Thyroid gland (tissue), 4 donors: ENCODE data around the gene TNFRSF11A. TPM values are rescaled to one million over a fixed set of nuclear protein-coding genes. Genes with fewer than 3 reads are reported as not detected.

Experiments
- DNase-seq, 2 donors: peaks; one replicate each; pipeline ENCODE4 v3.0.0-alpha.2; 2019
- H3K27ac ChIP-seq, 3 donors: fragments of 200-600 bp; sonication (generic); 1 replicate in 2 of 3; 2 replicates in 1 of 3; pipeline ENCODE4 v1.5.1; 2016 to 2019; ENCODE audit warnings: mild to moderate bottlenecking in 1 of 3, moderate library complexity in 1 of 3
- H3K27me3 ChIP-seq: fragments of 200-600 bp; sonication (generic); one replicate; pipeline ENCODE4 v1.5.1; 2019
- H3K36me3 ChIP-seq, 2 donors: fragments of 200-600 bp; sonication (generic); one replicate each; pipeline ENCODE4 v1.5.1; 2016 to 2019
- H3K4me1 ChIP-seq, 2 donors: fragments of 200-600 bp; sonication (generic); one replicate each; pipeline ENCODE4 v1.5.1; 2017 to 2019
- H3K4me3 ChIP-seq, 3 donors: fragments of 200-600 bp; sonication (generic); replicated peaks in 1 of 3; 1 replicate in 2 of 3; 2 replicates in 1 of 3; pipeline ENCODE4 v1.5.1; 2016; ENCODE audit warnings: mild to moderate bottlenecking in 1 of 3
- H3K9me3 ChIP-seq: fragments of 200-600 bp; sonication (generic); one replicate; pipeline ENCODE4 v1.5.1; 2017
- CTCF ChIP-seq, 6 experiments: fragments of 200-600 bp in 3 of 6; fragments of 450-650 bp in 3 of 6; sonication (generic) in 3 of 6; IDR thresholded peaks; one replicate each; pipeline ENCODE4 v1.5.1; 2016 to 2019; ENCODE audit warnings: antibody characterized with exemption in 6 of 6, mild to moderate bottlenecking in 2 of 6, inconsistent platforms in 1 of 6, moderate library complexity in 1 of 6
- POLR2A ChIP-seq, 2 donors: fragments of 450-650 bp; IDR thresholded peaks; one replicate each; pipeline ENCODE4 v1.6.1; 2017; ENCODE audit warnings: antibody characterized with exemption in 2 of 2, mild to moderate bottlenecking in 2 of 2, moderate library complexity in 1 of 2
- WGBS, 2 donors: methylation state at CpG; one replicate each; pipeline ENCODE4 v1.1.5; 2017; 5-methylcytosine and 5-hydroxymethylcytosine counted together
- intact Hi-C: fragments of 100-400 bp; cut with DNase I; formaldehyde crosslinking; loops from one replicate; pipeline ENCODE4 v1.15.1; 2023
- total RNA-seq, 4 donors: library from RNA; depleted of rRNA; stranded (reverse); fragments of >200 nt; gene quantifications; one replicate each; pipeline ENCODE4 v1.2.3, GENCODE V29; 2016

Gene TNFRSF11A
- total RNA-seq, 4 donors from 2014 or later: 3.3 to 11.6 (median 6.7) TPM

GRCh38 chr18:62372156-62372555, 47.0 kb downstream of the TNFRSF11A start:
- Histone ChIP-seq H3K4me3 (no peak overlapping the region), H3K36me3 (no peaks in the 10 kb centered on the region), H3K27ac (no peak overlapping the region), H3K4me1 (no peaks in the 10 kb centered on the region), H3K27me3 (no peaks in the 10 kb centered on the region), H3K9me3 (no peaks in the 10 kb centered on the region)
- intact Hi-C loops: no loop called here
- 91 to 93% methylated on average over 5 of the region's 5 CpGs for WGBS, 2 donors
- DNase-seq: no peak
- TF ChIP-seq POLR2A (IDR thresholded peaks at IDR 0.05) (no peak), CTCF (IDR thresholded peaks at IDR 0.05) (no peak)

GRCh38 chr18:62372882-62373281, 47.8 kb downstream of the TNFRSF11A start:
- intact Hi-C loops: no loop called here
- no peaks in the 10 kb centered on the region for H3K36me3 ChIP-seq
- 94 to 97% methylated on average over 4 of the region's 4 CpGs for WGBS, 2 donors

GRCh38 chr18:62374410-62374965, 49.4 kb downstream of the TNFRSF11A start:
- H3K9me3 ChIP-seq: no peaks in the 10 kb centered on the region
- H3K27ac ChIP-seq: no peak overlapping the region
- no peaks in the 10 kb centered on the region for H3K27me3 ChIP-seq
- H3K4me1 ChIP-seq: no peaks in the 10 kb centered on the region
- 84 to 97% methylated on average over 1 of the region's 1 CpG for WGBS, 2 donors
- TF ChIP-seq POLR2A (IDR thresholded peaks at IDR 0.05) (no peak), CTCF (IDR thresholded peaks at IDR 0.05) (no peak)
- H3K4me3 ChIP-seq: no peak overlapping the region
- intact Hi-C loops: no loop called here
- H3K36me3 ChIP-seq: no peaks in the 10 kb centered on the region
- no peak for DNase-seq

More at GRCh38 chr18:62372882-62373281, 47.8 kb downstream of the TNFRSF11A start:
- no peak for TF ChIP-seq CTCF (IDR thresholded peaks at IDR 0.05)
- Histone ChIP-seq H3K9me3 (no peaks in the 10 kb centered on the region), H3K27me3 (no peaks in the 10 kb centered on the region), H3K4me1 (no peaks in the 10 kb centered on the region), H3K4me3 (no peak overlapping the region), H3K27ac (no peak overlapping the region)
- DNase-seq: no peak

- intact Hi-C loops: no loop called here
- no peak overlapping the region for H3K4me3 ChIP-seq
- H3K9me3 ChIP-seq: no peaks in the 10 kb centered on the region
- H3K27me3 ChIP-seq: no peaks in the 10 kb centered on the region
- WGBS, 2 donors: 90 to 95% methylated on average over 7 of the region's 7 CpGs
- no peak for DNase-seq
- TF ChIP-seq CTCF (IDR thresholded peaks at IDR 0.05): no peak
- no peak for TF ChIP-seq POLR2A (IDR thresholded peaks at IDR 0.05)
- no peak overlapping the region for H3K27ac ChIP-seq
- no peaks in the 10 kb centered on the region for H3K36me3 ChIP-seq
- H3K4me1 ChIP-seq: no peaks in the 10 kb centered on the region
Observed at GRCh38 chr18:62377131-62377807, 52.2 kb downstream of the TNFRSF11A start.

GRCh38 chr18:62379051-62379450, 53.9 kb downstream of the TNFRSF11A start:
- no peak for TF ChIP-seq CTCF (IDR thresholded peaks at IDR 0.05)
- TF ChIP-seq POLR2A (IDR thresholded peaks at IDR 0.05): no peak
- H3K4me3 ChIP-seq: no peak overlapping the region
- H3K27me3 ChIP-seq: no peaks in the 10 kb centered on the region
- no peaks in the 10 kb centered on the region for H3K36me3 ChIP-seq
- H3K27ac ChIP-seq: no peak overlapping the region
- intact Hi-C loops: no loop called here
- no peaks in the 10 kb centered on the region for H3K9me3 ChIP-seq
- H3K4me1 ChIP-seq: no peaks in the 10 kb centered on the region
- 65 to 70% methylated on average over 5 of the region's 5 CpGs for WGBS, 2 donors
- no peak for DNase-seq
